Breast epithelium (tissue), 3 donors: ENCODE measurements around the gene FAM193A.

Experiments
- CTCF ChIP-seq, 3 donors: fragments of 450-650 bp; IDR thresholded peaks; one replicate each; pipeline ENCODE4 v1.5.1; 2016 to 2017; ENCODE audit warnings: antibody characterized with exemption in 3 of 3, mild to moderate bottlenecking in 3 of 3, moderate library complexity in 3 of 3
- POLR2A ChIP-seq: fragments of 450-650 bp; IDR thresholded peaks from one replicate; pipeline ENCODE4 v1.6.1; 2016; ENCODE audit warnings: antibody characterized with exemption, mild to moderate bottlenecking, moderate library complexity
- POLR2AphosphoS5 ChIP-seq, 3 donors: sonication (generic); formaldehyde crosslinking; IDR thresholded peaks; one replicate each; pipeline ENCODE4 v1.6.1; 2017; ENCODE audit warnings: antibody characterized with exemption in 3 of 3

DNA sequence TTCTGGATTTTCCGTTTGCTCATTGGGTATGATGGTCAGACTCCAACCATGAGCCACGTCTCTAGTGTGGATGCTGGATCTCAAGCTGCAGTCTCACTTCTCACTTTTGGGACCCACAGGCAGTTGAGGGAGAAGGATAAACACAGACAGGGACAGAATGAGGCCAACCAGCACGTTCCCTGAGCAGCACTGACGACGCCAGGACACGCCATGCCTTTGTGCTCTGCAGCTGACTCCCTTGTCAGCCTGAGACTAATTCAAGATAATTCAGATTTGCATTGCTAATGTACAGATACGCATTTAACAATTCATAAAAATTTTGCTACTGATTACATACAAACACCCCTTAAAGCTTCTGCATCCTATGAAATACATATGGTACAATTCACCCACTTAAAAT, 106.5 kb downstream of the FAM193A start:
- TF ChIP-seq CTCF (IDR thresholded peaks at IDR 0.05) (no peak), POLR2A (no peak), POLR2AphosphoS5 (IDR thresholded peaks at IDR 0.05) (no peak)
